Coronary artery (tissue), 2 donors: ENCODE results near the gene EGLN3.

Source experiments
- DNase-seq: peaks from one replicate; pipeline ENCODE4 v3.0.0-alpha.2; 2017; ENCODE audit warnings: low spot score
- H3K27ac ChIP-seq, 2 donors: fragments of 200-600 bp; sonication (generic); one replicate each; pipeline ENCODE4 v1.5.1; 2016 to 2019
- H3K4me3 ChIP-seq: fragments of 200-600 bp; sonication (generic); 2 replicates; pipeline ENCODE4 v1.5.1; 2016; ENCODE audit warnings: mild to moderate bottlenecking, moderate library complexity
- TF ChIP-seq, protein P1 (sequence below): fragments of 200-600 bp; sonication (generic); IDR thresholded peaks from one replicate; pipeline ENCODE4 v1.5.1; 2019; ENCODE audit warnings: antibody characterized with exemption

EGLN3 gene

DNA sequence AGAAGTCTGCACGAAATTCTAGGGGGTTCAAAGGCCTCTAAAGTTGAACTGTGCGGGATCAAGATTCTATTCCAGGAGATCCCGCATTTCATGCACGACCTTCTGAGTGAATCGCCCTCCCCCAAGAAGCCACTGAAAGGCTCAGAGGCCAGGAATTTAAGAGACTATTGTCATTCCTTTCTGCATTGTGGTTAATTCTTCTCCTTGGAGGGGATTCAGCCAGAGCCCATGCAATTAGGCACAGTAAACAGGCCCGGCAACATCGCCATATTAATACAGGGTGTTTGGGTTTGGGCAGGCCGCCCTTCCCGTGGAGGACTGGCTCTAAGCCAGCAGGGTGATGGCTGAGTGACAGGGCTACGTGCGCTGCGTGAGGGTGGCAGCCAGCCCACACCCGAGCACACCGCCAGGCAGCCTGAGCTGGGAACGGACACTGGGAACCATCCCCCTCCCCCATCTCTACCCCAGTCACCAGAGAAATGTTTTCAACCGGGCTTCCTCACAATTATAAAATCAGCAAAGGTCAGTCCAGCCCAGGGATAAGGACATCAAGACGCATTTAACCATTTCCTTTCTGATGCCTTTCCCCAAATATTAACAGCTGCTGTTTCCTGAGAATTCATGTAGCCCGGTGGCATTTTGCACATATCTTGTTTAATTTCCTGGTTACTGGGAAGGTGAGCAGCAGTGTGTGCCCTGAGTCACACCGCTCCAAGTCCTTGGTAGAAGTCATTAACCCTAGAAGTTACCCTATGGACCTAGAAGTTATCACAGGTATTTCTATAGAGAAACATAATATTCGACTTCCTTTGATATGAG, 12.5 kb downstream of the EGLN3 start:
- H3K4me3 ChIP-seq: peak overlapping the region; percentile 62
- no peak for DNase-seq
- H3K27ac ChIP-seq: peak overlapping the region; percentile 44 to 61
- TF ChIP-seq, protein P1, sequence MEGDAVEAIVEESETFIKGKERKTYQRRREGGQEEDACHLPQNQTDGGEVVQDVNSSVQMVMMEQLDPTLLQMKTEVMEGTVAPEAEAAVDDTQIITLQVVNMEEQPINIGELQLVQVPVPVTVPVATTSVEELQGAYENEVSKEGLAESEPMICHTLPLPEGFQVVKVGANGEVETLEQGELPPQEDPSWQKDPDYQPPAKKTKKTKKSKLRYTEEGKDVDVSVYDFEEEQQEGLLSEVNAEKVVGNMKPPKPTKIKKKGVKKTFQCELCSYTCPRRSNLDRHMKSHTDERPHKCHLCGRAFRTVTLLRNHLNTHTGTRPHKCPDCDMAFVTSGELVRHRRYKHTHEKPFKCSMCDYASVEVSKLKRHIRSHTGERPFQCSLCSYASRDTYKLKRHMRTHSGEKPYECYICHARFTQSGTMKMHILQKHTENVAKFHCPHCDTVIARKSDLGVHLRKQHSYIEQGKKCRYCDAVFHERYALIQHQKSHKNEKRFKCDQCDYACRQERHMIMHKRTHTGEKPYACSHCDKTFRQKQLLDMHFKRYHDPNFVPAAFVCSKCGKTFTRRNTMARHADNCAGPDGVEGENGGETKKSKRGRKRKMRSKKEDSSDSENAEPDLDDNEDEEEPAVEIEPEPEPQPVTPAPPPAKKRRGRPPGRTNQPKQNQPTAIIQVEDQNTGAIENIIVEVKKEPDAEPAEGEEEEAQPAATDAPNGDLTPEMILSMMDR: no peak

DNA sequence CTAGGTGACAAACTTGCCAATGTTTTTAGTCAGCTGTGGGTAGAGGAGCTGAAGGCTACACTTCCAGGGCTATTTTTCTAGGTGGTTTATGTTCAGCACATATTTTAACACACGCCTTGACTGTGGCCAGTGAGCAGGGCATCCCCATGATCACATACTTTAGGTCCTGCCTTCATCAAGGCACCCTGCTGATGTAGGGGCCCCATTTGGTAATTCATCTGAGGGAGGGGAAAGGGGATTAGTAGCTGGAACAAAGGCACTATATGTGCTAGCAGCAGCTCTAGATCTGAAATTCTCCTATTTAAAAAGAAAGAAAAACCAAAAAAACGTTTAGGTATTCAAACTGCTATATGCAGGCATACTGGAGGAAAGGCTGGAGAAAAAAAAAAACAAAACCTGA, 14.5 kb downstream of the EGLN3 start:
- no peak overlapping the region for H3K27ac ChIP-seq
- H3K4me3 ChIP-seq: no peak overlapping the region
- DNase-seq: no peak
- TF ChIP-seq, protein P1: no peak

DNA sequence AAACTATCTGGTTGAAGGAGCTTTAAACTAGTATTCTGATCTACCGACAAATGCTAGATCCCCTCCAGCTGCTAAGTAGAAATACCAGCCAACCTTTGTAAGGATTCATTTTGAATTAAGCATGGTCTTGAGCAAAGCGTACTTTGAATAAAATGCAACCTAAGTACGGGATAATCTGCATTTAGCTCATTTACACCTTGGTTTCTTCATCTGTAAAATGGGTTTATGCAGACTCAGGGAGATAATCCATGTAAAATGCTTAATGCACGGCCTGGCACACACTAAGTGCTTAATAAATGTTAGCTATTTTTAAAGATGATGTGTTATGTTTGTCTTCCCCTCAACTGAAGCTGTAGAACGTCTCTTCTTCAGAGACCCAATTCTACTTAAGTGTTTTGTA, 15.9 kb downstream of the EGLN3 start:
- H3K27ac ChIP-seq: no peak overlapping the region
- H3K4me3 ChIP-seq: no peak overlapping the region
- no peak for DNase-seq
- TF ChIP-seq, protein P1: no peak

DNA sequence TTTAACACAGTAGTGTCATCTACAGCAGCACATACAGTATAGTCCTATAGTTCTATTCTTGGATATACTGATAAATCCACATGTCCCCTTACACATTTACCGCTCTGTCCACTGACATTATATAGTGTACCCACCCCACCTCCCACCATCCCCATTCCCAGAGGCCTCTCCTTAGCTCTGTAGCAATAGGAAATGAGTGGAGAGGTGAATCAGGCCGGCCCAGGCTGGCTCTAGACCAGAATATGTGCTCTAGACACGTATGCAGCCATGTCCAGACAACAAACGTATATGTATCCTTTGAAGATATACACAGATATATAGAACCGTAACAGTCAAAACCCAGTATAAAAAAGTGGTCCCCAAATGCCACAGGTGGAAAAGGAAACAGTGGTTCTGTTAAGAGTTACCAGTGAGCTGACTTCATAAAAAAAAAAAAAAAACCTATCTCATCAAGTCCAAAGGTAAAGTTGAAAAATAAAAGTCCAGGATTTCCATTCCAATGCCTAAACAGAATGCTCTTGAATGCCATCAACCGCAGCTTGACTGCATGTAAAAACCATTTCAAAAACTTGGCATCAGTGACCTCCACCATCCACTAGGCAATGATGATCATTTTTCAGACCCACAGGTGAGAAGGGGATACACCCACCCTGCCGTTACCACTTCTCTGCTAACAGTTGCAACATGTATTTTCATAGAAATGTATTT, 16.7 kb downstream of the EGLN3 start:
- Histone ChIP-seq H3K4me3 (no peak overlapping the region), H3K27ac (no peak overlapping the region)
- DNase-seq: no peak
- TF ChIP-seq, protein P1: no peak

DNA sequence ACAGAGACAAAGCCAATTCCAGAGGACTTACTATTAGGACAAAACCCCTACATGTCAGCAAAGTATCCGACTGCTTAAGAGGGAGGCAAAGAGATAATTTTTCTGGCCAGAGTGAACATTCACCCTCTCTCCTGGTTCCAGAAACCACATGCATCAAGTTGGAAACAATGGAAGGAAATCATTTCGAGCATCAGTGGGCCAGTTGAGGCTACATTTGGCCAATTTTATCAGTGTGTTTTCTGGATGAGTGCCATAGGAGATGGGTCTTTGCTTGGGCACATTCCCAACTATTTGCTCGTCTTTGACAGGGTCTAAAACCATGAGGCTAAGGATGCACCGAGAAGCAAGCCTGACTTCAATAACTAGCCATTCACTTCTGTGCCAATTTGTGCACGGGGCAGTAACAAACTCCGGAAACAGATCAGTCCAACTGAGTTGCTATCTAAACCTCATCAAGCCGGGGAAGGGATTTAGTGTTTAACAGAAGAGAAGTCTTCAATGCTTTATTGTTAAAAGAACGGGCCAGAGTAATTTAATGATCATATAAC, 17.4 kb downstream of the EGLN3 start:
- no peak for DNase-seq
- TF ChIP-seq, protein P1: no peak
- Histone ChIP-seq H3K4me3 (no peak overlapping the region), H3K27ac (no peak overlapping the region)

DNA sequence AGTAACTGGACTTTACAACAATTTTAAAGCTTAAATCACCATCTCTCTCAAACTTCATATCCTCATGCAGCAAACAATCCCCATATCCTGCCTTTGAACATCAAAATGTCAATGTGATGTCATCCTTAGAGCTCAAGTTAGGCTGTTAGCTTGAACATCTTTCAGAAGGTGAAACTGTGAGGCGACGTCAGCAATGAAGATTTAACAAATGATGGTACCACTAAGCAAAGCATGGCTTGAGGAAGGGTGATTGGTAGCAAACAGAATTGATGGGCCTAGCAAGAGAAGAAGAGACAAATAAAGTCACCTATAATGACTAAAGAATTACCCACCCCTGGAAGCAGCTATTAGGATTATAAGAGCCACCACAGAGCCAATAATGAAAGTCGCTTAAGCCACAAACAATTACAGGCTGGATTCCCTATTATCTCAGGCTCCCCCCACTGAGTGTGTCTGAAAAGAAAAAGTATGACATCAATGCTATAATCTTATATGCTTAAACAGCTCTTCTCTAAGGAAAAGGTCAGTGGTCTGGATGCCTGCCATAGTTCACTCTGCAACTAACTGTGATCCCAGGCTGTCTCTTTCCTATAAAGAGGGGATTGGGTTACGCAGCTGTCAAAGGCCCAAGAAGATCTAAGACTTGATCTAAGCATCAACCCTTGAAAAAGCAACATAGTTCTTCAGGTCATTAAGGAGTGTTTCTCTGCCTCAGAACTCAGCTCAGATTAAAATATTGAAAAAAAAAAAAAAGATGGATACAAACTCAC, 18.1 kb downstream of the EGLN3 start:
- TF ChIP-seq, protein P1: no peak
- Histone ChIP-seq H3K27ac (no peak overlapping the region), H3K4me3 (no peak overlapping the region)
- no peak for DNase-seq
